Measurements from ENCODE around the gene PPIP5K1.

PPIP5K1 gene

GRCh38 chr15:43517354-43518196, 72.4 kb downstream of the PPIP5K1 start, which contains the start of gene MAP1A:
Gene MAP1A, plus strand, starts transcription at chr15:43517608. Its CDS starts 3,866 bp downstream, at chr15:43521474.
- TF ChIP-seq, protein P1, sequence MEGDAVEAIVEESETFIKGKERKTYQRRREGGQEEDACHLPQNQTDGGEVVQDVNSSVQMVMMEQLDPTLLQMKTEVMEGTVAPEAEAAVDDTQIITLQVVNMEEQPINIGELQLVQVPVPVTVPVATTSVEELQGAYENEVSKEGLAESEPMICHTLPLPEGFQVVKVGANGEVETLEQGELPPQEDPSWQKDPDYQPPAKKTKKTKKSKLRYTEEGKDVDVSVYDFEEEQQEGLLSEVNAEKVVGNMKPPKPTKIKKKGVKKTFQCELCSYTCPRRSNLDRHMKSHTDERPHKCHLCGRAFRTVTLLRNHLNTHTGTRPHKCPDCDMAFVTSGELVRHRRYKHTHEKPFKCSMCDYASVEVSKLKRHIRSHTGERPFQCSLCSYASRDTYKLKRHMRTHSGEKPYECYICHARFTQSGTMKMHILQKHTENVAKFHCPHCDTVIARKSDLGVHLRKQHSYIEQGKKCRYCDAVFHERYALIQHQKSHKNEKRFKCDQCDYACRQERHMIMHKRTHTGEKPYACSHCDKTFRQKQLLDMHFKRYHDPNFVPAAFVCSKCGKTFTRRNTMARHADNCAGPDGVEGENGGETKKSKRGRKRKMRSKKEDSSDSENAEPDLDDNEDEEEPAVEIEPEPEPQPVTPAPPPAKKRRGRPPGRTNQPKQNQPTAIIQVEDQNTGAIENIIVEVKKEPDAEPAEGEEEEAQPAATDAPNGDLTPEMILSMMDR (IDR thresholded peaks at IDR 0.05), result no peak
- Histone ChIP-seq H3K27ac (peak within 1 kb of the TSS; percentile 76 to 80), H3K4me1 (peaks cover 0 to 31% (median 23%) of the 10 kb centered on the region in 4 donors), H3K36me3 (peaks cover 21 to 27% (median 22%) of the 10 kb centered on the region in 3 donors), H3K27me3 (no peaks in the 10 kb centered on the region), H3K9me3 (no peaks in the 10 kb centered on the region), H3K4me3 (peak within 1 kb of the TSS; percentile 59 to 61)
- DNase-seq, result peak; percentile 59 to 80
- intact Hi-C loops (cut with DNase I; ENCODE audit: low total_unique reads), result loop anchor here (10.0 kb wide), 1 partner anchor 257 kb away; the partner anchor contains the start of gene ELL3

DNA sequence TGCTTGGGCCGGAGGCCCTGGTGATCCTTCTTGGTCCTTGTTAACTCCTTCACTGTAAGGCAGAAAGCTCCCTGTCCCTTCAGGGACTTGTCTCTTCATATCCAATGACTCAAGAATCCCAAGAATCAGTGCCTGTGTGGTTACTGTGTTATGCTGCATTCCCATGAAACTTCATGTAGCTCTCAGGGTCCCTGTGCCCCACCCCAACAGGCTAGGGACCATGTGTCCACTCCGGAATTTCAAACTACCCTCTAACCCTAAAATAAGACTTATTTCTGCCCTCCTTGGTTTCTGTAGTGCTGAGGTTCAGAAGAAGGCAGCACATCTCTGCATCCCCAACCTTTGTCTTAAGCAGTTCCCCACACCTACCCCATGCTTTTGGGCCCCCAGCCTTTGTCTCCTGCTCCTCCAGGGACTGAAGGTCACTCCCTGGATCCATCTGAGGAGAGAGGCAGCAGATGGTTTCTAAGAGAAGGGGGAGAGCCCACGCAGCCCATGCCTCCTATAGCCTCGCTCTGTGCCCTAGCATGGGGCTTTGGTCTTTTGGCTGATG, 73.1 kb downstream of the PPIP5K1 start:
- H3K9me3 ChIP-seq, result no peaks in the 10 kb centered on the region
- peak overlapping the region; percentile 76 to 80 for H3K27ac ChIP-seq
- H3K4me1 ChIP-seq, result peaks cover 0 to 32% (median 23%) of the 10 kb centered on the region in 4 donors
- intact Hi-C loops (cut with DNase I; ENCODE audit: low total_unique reads), result loop anchor here (10.0 kb wide), 1 partner anchor 258 kb away; the partner anchor contains the start of gene ELL3
- no peak for DNase-seq
- TF ChIP-seq, protein P1 (IDR thresholded peaks at IDR 0.05), result no peak
- H3K4me3 ChIP-seq, result peak overlapping the region; percentile 59 to 61
- peaks cover 14 to 20% (median 15%) of the 10 kb centered on the region in 3 donors for H3K36me3 ChIP-seq
- no peaks in the 10 kb centered on the region for H3K27me3 ChIP-seq

GRCh38 chr15:43516185-43516584, 73.8 kb downstream of the PPIP5K1 start:
- Histone ChIP-seq H3K27ac (peak overlapping the region; percentile 76 to 80), H3K36me3 (peaks cover 7 to 14% (median 8%) of the 10 kb centered on the region in 3 donors), H3K4me1 (peaks cover 0 to 39% (median 28%) of the 10 kb centered on the region in 4 donors), H3K4me3 (peak overlapping the region; percentile 59 to 61), H3K9me3 (no peaks in the 10 kb centered on the region), H3K27me3 (no peaks in the 10 kb centered on the region)
- intact Hi-C loops (cut with DNase I; ENCODE audit: low total_unique reads), result loop anchor here (10.0 kb wide), 1 partner anchor 259 kb away; the partner anchor contains the start of gene ELL3
- TF ChIP-seq, protein P1 (IDR thresholded peaks at IDR 0.05), result no peak
- DNase-seq, result peak; percentile 62 to 78

- Histone ChIP-seq H3K27ac (peak overlapping the region; percentile 76 to 80), H3K36me3 (peaks cover 3 to 9% (median 4%) of the 10 kb centered on the region in 3 donors), H3K4me3 (peak overlapping the region in 1 of 2 donors; percentile 61), H3K4me1 (peaks cover 0 to 42% (median 29%) of the 10 kb centered on the region in 4 donors), H3K9me3 (no peaks in the 10 kb centered on the region), H3K27me3 (no peaks in the 10 kb centered on the region)
- peak in 1 of 2 donors; percentile 63 for DNase-seq
- TF ChIP-seq, protein P1 (IDR thresholded peaks at IDR 0.05), result no peak
- intact Hi-C loops (cut with DNase I; ENCODE audit: low total_unique reads), result loop anchor here (10.0 kb wide), 1 partner anchor 259 kb away; the partner anchor contains the start of gene ELL3
These were observed 74.3 kb downstream of the PPIP5K1 start for GRCh38 chr15:43515741-43516140.

GRCh38 chr15:43514241-43515057, 75.6 kb downstream of the PPIP5K1 start:
- H3K27me3 ChIP-seq, result no peaks in the 10 kb centered on the region
- TF ChIP-seq, protein P1 (IDR thresholded peaks at IDR 0.05), result peak; percentile 23 to 34
- intact Hi-C loops (cut with DNase I; ENCODE audit: low total_unique reads), result loop anchor here (10.0 kb wide), 1 partner anchor 260 kb away; the partner anchor contains the start of gene ELL3
- DNase-seq, result peak in 1 of 2 donors; percentile 65
- no peaks in the 10 kb centered on the region for H3K9me3 ChIP-seq
- H3K27ac ChIP-seq, result no peak overlapping the region
- H3K36me3 ChIP-seq, result no peaks in the 10 kb centered on the region
- H3K4me3 ChIP-seq, result no peak overlapping the region
- peaks cover 0 to 51% (median 36%) of the 10 kb centered on the region in 4 donors for H3K4me1 ChIP-seq
